Hepatocyte (in vitro differentiated cells): Measurements from ENCODE around the gene PTPRM. TPM values are rescaled to one million over a fixed set of nuclear protein-coding genes. Genes with fewer than 3 reads are reported as not detected.

Experiments used
- DNase-seq: peaks from one replicate; pipeline ENCODE4 v3.0.0-alpha.2; 2016; ENCODE audit warnings: low spot score
- H2AFZ ChIP-seq: fragments of 200-600 bp; sonication (generic); 2 replicates; pipeline ENCODE4 v1.6.0; 2016; ENCODE audit warnings: antibody characterized with exemption, mild to moderate bottlenecking
- H3K27ac ChIP-seq: fragments of 200-600 bp; sonication (generic); 2 replicates; pipeline ENCODE4 v1.5.1; 2016; ENCODE audit warnings: mild to moderate bottlenecking
- H3K27me3 ChIP-seq: fragments of 200-600 bp; sonication (generic); 2 replicates; pipeline ENCODE4 v1.6.1; 2016
- H3K36me3 ChIP-seq: fragments of 200-600 bp; sonication (generic); replicated peaks from 2 replicates; pipeline ENCODE4 v1.5.1; 2016; ENCODE audit warnings: low read depth; ENCODE audit not compliant: insufficient read depth
- H3K4me1 ChIP-seq: fragments of 200-600 bp; sonication (generic); 2 replicates; pipeline ENCODE4 v1.5.1; 2016; ENCODE audit warnings: mild to moderate bottlenecking, moderate library complexity; ENCODE audit not compliant: insufficient read depth
- H3K4me2 ChIP-seq: fragments of 200-600 bp; sonication (generic); 2 replicates; pipeline ENCODE4 v1.6.0; 2016
- H3K4me3 ChIP-seq: fragments of 200-600 bp; sonication (generic); 2 replicates; pipeline ENCODE4 v1.5.1; 2016; ENCODE audit warnings: mild to moderate bottlenecking
- H3K79me2 ChIP-seq: fragments of 200-600 bp; sonication (generic); 2 replicates; pipeline ENCODE4 v1.6.0; 2017; ENCODE audit warnings: mild to moderate bottlenecking
- H3K9me2 ChIP-seq: fragments of 200-600 bp; sonication (generic); replicated peaks from 2 replicates; pipeline ENCODE4 v1.6.0; 2017; ENCODE audit warnings: mild to moderate bottlenecking; ENCODE audit not compliant: insufficient read depth
- H3K9me3 ChIP-seq: fragments of 200-600 bp; sonication (generic); 2 replicates; pipeline ENCODE4 v1.5.1; 2016; ENCODE audit warnings: low read depth, mild to moderate bottlenecking
- H4K20me1 ChIP-seq: fragments of 200-600 bp; sonication (generic); 2 replicates; pipeline ENCODE4 v1.6.0; 2016; ENCODE audit warnings: mild to moderate bottlenecking; ENCODE audit not compliant: insufficient read depth, poor library complexity, severe bottlenecking
- EZH2 ChIP-seq: fragments of 200-600 bp; sonication (generic); IDR thresholded peaks from 2 replicates; pipeline ENCODE4 v1.6.1; 2016; ENCODE audit warnings: antibody characterized with exemption, mild to moderate bottlenecking, borderline replicate concordance
- EZH2phosphoT487 ChIP-seq: fragments of 200-600 bp; sonication (generic); IDR thresholded peaks from one replicate; pipeline ENCODE4 v1.6.1; 2018; ENCODE audit warnings: antibody characterized with exemption, mild to moderate bottlenecking, low read depth, moderate library complexity; ENCODE audit not compliant: unreplicated experiment, severe bottlenecking
- WGBS: methylation state at CpG from one replicate; pipeline ENCODE4 v1.1.6; 2016; ENCODE audit warnings: low lambda C conversion rate; ENCODE audit errors: missing lambda C conversion rate; 5-methylcytosine and 5-hydroxymethylcytosine counted together
- polyA plus RNA-seq: library from polyadenylated mRNA; unstranded; fragments of >200 nt; fragmentation: Nextera tagmentation; extraction: Ambion mirVana; gene quantifications from 2 replicates; pipeline ENCODE4 v1.2.1, GENCODE V29; 2016
- total RNA-seq: library from RNA; depleted of rRNA; stranded (reverse); fragments of >200 nt; gene quantifications from 2 replicates; pipeline ENCODE4 v1.2.3, GENCODE V29; 2014
- TF ChIP-seq, protein P1 (sequence below): fragments of 200-600 bp; sonication (generic); IDR thresholded peaks from 2 replicates; pipeline ENCODE4 v1.5.1; 2016; ENCODE audit warnings: antibody characterized with exemption, mild to moderate bottlenecking; ENCODE audit not compliant: poor library complexity

The PTPRM gene
- total and polyA plus RNA-seq, 2 experiments from 2014 or later: 26.1 to 47.4 TPM

- H3K4me1 ChIP-seq: no peaks in the 10 kb centered on the region
- H3K4me2 ChIP-seq: no peak overlapping the region
- no peaks in the 10 kb centered on the region for H3K79me2 ChIP-seq
- no peaks in the 10 kb centered on the region for H3K27me3 ChIP-seq
- no peak overlapping the region for H3K27ac ChIP-seq
- H4K20me1 ChIP-seq: no peaks in the 10 kb centered on the region
- no peak for TF ChIP-seq EZH2phosphoT487
- TF ChIP-seq, protein P1, sequence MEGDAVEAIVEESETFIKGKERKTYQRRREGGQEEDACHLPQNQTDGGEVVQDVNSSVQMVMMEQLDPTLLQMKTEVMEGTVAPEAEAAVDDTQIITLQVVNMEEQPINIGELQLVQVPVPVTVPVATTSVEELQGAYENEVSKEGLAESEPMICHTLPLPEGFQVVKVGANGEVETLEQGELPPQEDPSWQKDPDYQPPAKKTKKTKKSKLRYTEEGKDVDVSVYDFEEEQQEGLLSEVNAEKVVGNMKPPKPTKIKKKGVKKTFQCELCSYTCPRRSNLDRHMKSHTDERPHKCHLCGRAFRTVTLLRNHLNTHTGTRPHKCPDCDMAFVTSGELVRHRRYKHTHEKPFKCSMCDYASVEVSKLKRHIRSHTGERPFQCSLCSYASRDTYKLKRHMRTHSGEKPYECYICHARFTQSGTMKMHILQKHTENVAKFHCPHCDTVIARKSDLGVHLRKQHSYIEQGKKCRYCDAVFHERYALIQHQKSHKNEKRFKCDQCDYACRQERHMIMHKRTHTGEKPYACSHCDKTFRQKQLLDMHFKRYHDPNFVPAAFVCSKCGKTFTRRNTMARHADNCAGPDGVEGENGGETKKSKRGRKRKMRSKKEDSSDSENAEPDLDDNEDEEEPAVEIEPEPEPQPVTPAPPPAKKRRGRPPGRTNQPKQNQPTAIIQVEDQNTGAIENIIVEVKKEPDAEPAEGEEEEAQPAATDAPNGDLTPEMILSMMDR: no peak
- no peak overlapping the region for H3K4me3 ChIP-seq
- no peak overlapping the region for H2AFZ ChIP-seq
- no peaks in the 10 kb centered on the region for H3K36me3 ChIP-seq
- no peaks in the 10 kb centered on the region for H3K9me3 ChIP-seq
- 91% methylated on average over 6 of the region's 6 CpGs for WGBS
- DNase-seq: no peak
- no peaks in the 10 kb centered on the region for H3K9me2 ChIP-seq
Measured at GRCh38 chr18:7892556-7892955, 325.4 kb downstream of the PTPRM start.

DNA sequence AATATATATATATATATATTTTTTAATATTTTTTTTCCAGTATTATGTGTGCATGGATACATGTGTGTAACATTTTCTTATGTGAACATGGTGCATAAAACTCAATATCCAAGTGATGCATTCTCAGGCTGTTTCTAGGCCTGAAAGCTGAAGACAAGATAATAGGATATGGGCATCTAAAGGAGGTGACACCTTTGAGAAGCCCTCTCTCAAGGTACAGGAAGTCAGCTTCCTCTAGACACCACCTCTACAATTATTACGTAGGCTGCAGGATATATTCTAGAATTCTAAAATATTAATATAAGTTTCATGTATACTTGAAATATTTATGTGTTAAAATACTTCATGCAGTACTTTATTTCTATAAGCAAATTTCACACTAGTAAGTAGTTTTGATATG, 327.5 kb downstream of the PTPRM start:
- Histone ChIP-seq H3K9me2 (no peaks in the 10 kb centered on the region), H3K4me2 (no peak overlapping the region), H3K9me3 (no peaks in the 10 kb centered on the region), H2AFZ (no peak overlapping the region), H3K36me3 (no peaks in the 10 kb centered on the region), H4K20me1 (no peaks in the 10 kb centered on the region), H3K4me3 (no peak overlapping the region), H3K79me2 (no peaks in the 10 kb centered on the region), H3K27ac (no peak overlapping the region), H3K27me3 (no peaks in the 10 kb centered on the region), H3K4me1 (no peaks in the 10 kb centered on the region)
- no peak for DNase-seq
- TF ChIP-seq EZH2phosphoT487 (no peak), EZH2 (no peak)
- TF ChIP-seq, protein P1: no peak
- WGBS: 100% methylated on average over 1 of the region's 1 CpG

GRCh38 chr18:7895346-7895745, 328.2 kb downstream of the PTPRM start:
- WGBS: 90% methylated on average over 5 of the region's 5 CpGs
- Histone ChIP-seq H2AFZ (no peak overlapping the region), H3K36me3 (no peaks in the 10 kb centered on the region), H4K20me1 (no peaks in the 10 kb centered on the region), H3K4me3 (no peak overlapping the region), H3K9me3 (no peaks in the 10 kb centered on the region), H3K79me2 (no peaks in the 10 kb centered on the region), H3K27ac (no peak overlapping the region), H3K9me2 (no peaks in the 10 kb centered on the region), H3K27me3 (no peaks in the 10 kb centered on the region), H3K4me2 (no peak overlapping the region), H3K4me1 (no peaks in the 10 kb centered on the region)
- no peak for DNase-seq
- TF ChIP-seq EZH2: no peak
- TF ChIP-seq, protein P1: no peak

- 91% methylated on average over 3 of the region's 3 CpGs for WGBS
- no peak overlapping the region for H3K27ac ChIP-seq
- no peak overlapping the region for H3K4me2 ChIP-seq
Measured at GRCh38 chr18:7896161-7896560, 329.0 kb downstream of the PTPRM start.

More at GRCh38 chr18:7896161-7896560, 329.0 kb downstream of the PTPRM start:
- Histone ChIP-seq H3K4me3 (no peak overlapping the region), H4K20me1 (no peaks in the 10 kb centered on the region), H3K79me2 (no peaks in the 10 kb centered on the region), H3K36me3 (no peaks in the 10 kb centered on the region), H3K9me3 (no peaks in the 10 kb centered on the region), H3K27me3 (no peaks in the 10 kb centered on the region), H2AFZ (no peak overlapping the region), H3K9me2 (no peaks in the 10 kb centered on the region), H3K4me1 (no peaks in the 10 kb centered on the region)
- DNase-seq: no peak
- TF ChIP-seq, protein P1: no peak
- no peak for TF ChIP-seq EZH2
